Measurements from ENCODE around the gene SIVA1. TPM values are rescaled to one million over a fixed set of nuclear protein-coding genes. Genes with fewer than 3 reads are reported as not detected.

Gene SIVA1
- polyA plus RNA-seq, 3 donors from 2014 or later, result 155 to 321 (median 203) TPM

DNA sequence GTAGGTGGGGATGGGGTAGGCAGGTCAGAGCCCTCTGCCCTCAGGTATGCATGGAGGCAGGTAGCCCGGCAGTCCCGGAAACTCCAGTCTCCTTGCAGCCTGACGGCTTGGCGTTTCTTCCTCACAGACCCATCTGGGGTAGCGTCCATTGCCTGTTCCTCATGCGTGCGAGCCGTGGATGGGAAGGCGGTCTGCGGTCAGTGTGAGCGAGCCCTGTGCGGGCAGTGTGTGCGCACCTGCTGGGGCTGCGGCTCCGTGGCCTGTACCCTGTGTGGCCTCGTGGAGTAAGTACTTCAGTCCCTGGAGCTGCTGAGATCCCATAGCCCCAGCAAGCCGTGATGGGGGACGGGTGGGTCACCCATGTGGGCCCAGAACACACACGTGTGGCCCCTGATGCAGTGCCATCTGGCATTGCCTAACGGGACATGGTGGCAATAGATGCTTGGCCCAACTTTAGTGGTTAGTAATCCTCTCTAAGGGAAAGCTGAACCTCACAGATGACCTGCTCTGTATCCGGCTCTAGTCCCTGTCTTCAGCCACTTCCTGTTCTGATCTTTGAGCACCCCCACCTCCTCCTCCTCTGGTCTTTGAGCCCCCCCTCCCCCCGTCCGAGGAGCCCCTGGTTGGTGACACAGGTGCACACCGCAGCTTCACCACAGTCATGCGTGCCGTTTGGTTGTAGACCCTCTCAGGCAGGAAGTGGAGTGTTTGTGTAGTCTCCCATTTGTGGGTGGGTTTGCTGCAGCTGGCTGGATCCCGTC is 3.7 kb downstream of the SIVA1 start:
- no peak overlapping the region for H3K4me3 Mint-ChIP-seq

DNA sequence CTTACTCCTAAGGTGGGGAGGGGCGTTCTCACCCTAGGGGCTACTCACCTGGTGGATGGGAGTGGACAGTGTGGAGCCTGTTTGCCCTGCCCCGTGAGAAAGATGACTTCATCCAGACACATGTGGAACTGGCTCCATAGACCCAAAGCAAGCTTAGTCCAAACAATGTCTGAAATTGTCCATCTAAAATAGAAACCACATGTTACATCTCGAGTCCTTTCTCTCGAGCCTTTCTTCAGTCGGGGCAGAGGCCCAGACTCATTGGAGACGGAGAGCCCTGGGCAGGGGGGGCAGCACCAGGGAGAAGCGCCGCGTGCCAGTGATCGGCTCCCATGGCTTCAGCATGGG is 4.3 kb downstream of the SIVA1 start:
- Mint-ChIP-seq H3K4me3 (no peak overlapping the region), H3K27ac (peak overlapping the region in 1 of 6 donors; percentile 43), H3K27me3 (ENCODE audit: low read depth in 3 of 3) (peaks cover 4 to 17% (median 15%) of the 10 kb centered on the region in 3 donors), H3K9me3 (no peaks in the 10 kb centered on the region), H3K4me1 (peaks cover 27 to 33% of the 10 kb centered on the region in 2 donors), H3K36me3 (peaks cover 3 to 14% (median 12%) of the 10 kb centered on the region in 3 donors)
- DNase-seq, result no peak

More for the DNA sequence above, 3.7 kb downstream of the SIVA1 start:
- DNase-seq, result no peak
- Mint-ChIP-seq H3K4me1 (peaks cover 28 to 33% of the 10 kb centered on the region in 2 donors), H3K9me3 (no peaks in the 10 kb centered on the region), H3K27ac (peak overlapping the region in 2 of 6 donors; percentile 24 to 43), H3K27me3 (ENCODE audit: low read depth in 3 of 3) (peaks cover 4 to 15% (median 15%) of the 10 kb centered on the region in 3 donors), H3K36me3 (peaks cover 0 to 10% (median 10%) of the 10 kb centered on the region in 3 donors)

DNA sequence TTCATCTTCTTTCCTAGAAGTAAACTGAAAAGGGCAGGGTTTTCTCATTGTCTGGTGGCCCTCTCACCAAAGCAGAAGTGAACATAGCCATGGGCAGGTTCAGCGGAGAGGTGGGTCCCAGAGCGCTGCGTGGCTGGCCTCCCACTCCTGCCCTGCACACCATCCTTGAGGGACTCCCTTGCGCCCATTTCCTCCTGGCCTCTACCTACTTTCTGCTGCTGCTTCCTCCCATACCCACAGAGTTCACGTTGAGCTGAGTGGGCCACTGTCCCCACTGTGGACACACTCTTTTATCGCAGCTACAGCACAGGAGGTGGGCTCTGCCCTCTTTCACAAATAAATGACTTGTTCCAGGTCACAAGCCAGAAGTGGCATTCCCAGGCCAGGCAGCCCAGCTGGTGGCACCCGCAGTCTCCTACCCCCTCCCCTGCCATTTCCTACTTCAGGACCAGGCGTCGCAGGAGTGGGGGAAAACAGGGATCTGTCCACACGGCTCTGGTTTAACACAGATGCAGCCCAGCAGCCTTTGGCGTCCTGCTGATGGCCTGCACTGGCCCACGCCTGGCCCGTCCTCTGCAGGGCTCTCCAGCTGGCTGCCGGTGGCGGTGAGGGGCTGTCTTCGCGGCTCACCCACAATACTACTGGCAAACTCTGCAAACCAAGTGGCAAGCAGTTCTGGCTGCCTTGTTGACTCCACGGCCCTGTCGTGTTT is 4.9 kb downstream of the SIVA1 start:
- no peaks in the 10 kb centered on the region for H3K9me3 Mint-ChIP-seq
- peaks cover 21 to 29% of the 10 kb centered on the region in 2 donors for H3K4me1 Mint-ChIP-seq
- no peak for DNase-seq
- H3K4me3 Mint-ChIP-seq, result no peak overlapping the region
- no peak overlapping the region for H3K27ac Mint-ChIP-seq
- peaks cover 4 to 16% (median 14%) of the 10 kb centered on the region in 3 donors for H3K36me3 Mint-ChIP-seq
- peaks cover under 1 to 13% (median 11%) of the 10 kb centered on the region in 3 donors for H3K27me3 Mint-ChIP-seq (ENCODE audit: low read depth in 3 of 3)

DNA sequence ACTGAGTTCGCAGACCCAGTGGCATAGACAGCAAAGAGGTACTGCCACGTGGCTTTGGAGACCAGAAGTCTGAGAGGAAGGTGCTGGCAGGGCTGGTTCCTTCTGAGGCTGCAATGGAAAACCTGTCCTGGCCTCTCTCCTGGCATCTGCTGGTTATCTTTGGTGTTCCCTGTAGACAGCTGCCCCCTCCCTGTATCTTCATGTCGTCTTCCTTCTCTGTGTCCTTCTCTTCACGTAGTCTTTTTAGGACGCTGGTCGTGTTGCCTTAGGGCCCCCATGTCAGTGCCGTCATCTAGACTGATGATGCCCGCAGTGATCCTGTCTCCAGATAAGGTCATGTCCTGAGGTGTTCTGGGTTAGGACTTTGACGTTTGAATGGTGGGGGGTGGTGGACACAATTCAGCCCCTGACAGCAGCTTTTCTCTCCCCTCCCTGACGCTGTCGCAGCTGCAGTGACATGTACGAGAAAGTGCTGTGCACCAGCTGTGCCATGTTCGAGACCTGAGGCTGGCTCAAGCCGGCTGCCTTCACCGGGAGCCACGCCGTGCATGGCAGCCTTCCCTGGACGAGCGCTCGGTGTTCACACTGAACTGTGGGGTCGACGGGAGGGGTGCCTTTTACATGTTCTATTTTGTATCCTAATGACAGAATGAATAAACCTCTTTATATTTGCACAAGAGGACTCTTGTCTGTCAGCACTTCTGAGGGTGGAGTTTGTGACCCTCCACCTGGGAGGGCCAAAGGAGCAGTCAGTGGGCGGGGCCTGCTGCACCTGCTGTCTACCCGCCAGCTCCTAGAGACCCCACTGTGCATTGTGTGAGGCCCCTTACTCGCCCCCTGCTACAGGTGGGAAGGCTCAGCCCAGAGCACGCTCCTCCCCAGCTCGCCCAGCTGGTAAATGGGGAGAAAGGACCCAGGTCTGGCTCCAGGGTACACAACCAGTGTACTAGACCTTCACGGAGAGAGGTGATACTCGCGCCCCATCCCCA is 6.3 kb downstream of the SIVA1 start:
- peaks cover 11 to 17% of the 10 kb centered on the region in 2 donors for H3K4me1 Mint-ChIP-seq
- H3K36me3 Mint-ChIP-seq, result peaks cover 4 to 16% (median 14%) of the 10 kb centered on the region in 3 donors
- H3K9me3 Mint-ChIP-seq, result no peaks in the 10 kb centered on the region
- H3K27ac Mint-ChIP-seq, result no peak overlapping the region
- DNase-seq, result no peak
- no peak overlapping the region for H3K4me3 Mint-ChIP-seq
- peaks cover 0 to 9% (median 6%) of the 10 kb centered on the region in 3 donors for H3K27me3 Mint-ChIP-seq (ENCODE audit: low read depth in 3 of 3)

- Mint-ChIP-seq H3K4me3 (no peak overlapping the region), H3K4me1 (peaks cover 0 to 1% of the 10 kb centered on the region in 2 donors), H3K27ac (peak overlapping the region in 2 of 6 donors; percentile 20 to 53), H3K9me3 (no peaks in the 10 kb centered on the region), H3K36me3 (peaks cover 4 to 11% (median 11%) of the 10 kb centered on the region in 3 donors), H3K27me3 (ENCODE audit: low read depth in 3 of 3) (peaks cover 0 to 4% (median 2%) of the 10 kb centered on the region in 3 donors)
- no peak for DNase-seq
Observed at GRCh38 chr14:104765517-104765916, 12.6 kb downstream of the SIVA1 start.

- H3K27me3 Mint-ChIP-seq (ENCODE audit: low read depth in 3 of 3), result peaks cover 0 to 4% (median 0%) of the 10 kb centered on the region in 3 donors
- peaks cover 0 to 1% of the 10 kb centered on the region in 2 donors for H3K4me1 Mint-ChIP-seq
- H3K27ac Mint-ChIP-seq, result no peak overlapping the region
- H3K4me3 Mint-ChIP-seq, result no peak overlapping the region
- H3K9me3 Mint-ChIP-seq, result no peaks in the 10 kb centered on the region
- DNase-seq, result no peak
- peaks cover 7 to 15% (median 12%) of the 10 kb centered on the region in 3 donors for H3K36me3 Mint-ChIP-seq
Observed at GRCh38 chr14:104766256-104766862, 13.4 kb downstream of the SIVA1 start.

GRCh38 chr14:104766863-104767633 is 14.1 kb downstream of the SIVA1 start:
- Mint-ChIP-seq H3K4me3 (no peak overlapping the region), H3K27me3 (ENCODE audit: low read depth in 3 of 3) (peaks cover 0 to 6% (median 0%) of the 10 kb centered on the region in 3 donors), H3K9me3 (no peaks in the 10 kb centered on the region), H3K4me1 (peaks cover 0 to 1% of the 10 kb centered on the region in 2 donors), H3K27ac (no peak overlapping the region), H3K36me3 (peaks cover 6 to 14% (median 10%) of the 10 kb centered on the region in 3 donors)
- no peak for DNase-seq

GRCh38 chr14:104767634-104767918 is 14.6 kb downstream of the SIVA1 start:
- no peak overlapping the region for H3K4me3 Mint-ChIP-seq
- no peak overlapping the region for H3K27ac Mint-ChIP-seq
- no peak for DNase-seq
- no peaks in the 10 kb centered on the region for H3K9me3 Mint-ChIP-seq
- H3K36me3 Mint-ChIP-seq, result peaks cover 3 to 12% (median 9%) of the 10 kb centered on the region in 3 donors
- peaks cover 0 to 1% of the 10 kb centered on the region in 2 donors for H3K4me1 Mint-ChIP-seq
- peaks cover 0 to 5% (median 0%) of the 10 kb centered on the region in 3 donors for H3K27me3 Mint-ChIP-seq (ENCODE audit: low read depth in 3 of 3)

- Mint-ChIP-seq H3K9me3 (no peaks in the 10 kb centered on the region), H3K27ac (peak overlapping the region in 3 of 6 donors; percentile 28 to 51 (median 45)), H3K27me3 (ENCODE audit: low read depth in 3 of 3) (peaks cover 0 to 5% (median 0%) of the 10 kb centered on the region in 3 donors), H3K4me3 (no peak overlapping the region), H3K4me1 (peaks cover 0 to 1% of the 10 kb centered on the region in 2 donors), H3K36me3 (peaks cover 3 to 12% (median 9%) of the 10 kb centered on the region in 3 donors)
- DNase-seq, result peak; percentile 84 to 87 (median 84)
Observed at GRCh38 chr14:104768437-104769323, 15.7 kb downstream of the SIVA1 start.

- no peak for DNase-seq
- Mint-ChIP-seq H3K4me1 (peaks cover 0 to 1% of the 10 kb centered on the region in 2 donors), H3K36me3 (peaks cover 3 to 12% (median 9%) of the 10 kb centered on the region in 3 donors), H3K27me3 (ENCODE audit: low read depth in 3 of 3) (peaks cover 0 to 5% (median 0%) of the 10 kb centered on the region in 3 donors), H3K27ac (no peak overlapping the region), H3K9me3 (no peaks in the 10 kb centered on the region), H3K4me3 (no peak overlapping the region)
Observed at GRCh38 chr14:104769324-104770071, 16.6 kb downstream of the SIVA1 start.

GRCh38 chr14:104770072-104770579 is 17.2 kb downstream of the SIVA1 start:
- peaks cover 0 to 1% of the 10 kb centered on the region in 2 donors for H3K4me1 Mint-ChIP-seq
- no peak for DNase-seq
- H3K27ac Mint-ChIP-seq, result no peak overlapping the region
- H3K4me3 Mint-ChIP-seq, result no peak overlapping the region
- no peaks in the 10 kb centered on the region for H3K9me3 Mint-ChIP-seq
- peaks cover 3 to 12% (median 9%) of the 10 kb centered on the region in 3 donors for H3K36me3 Mint-ChIP-seq
- H3K27me3 Mint-ChIP-seq (ENCODE audit: low read depth in 3 of 3), result peaks cover 0 to 5% (median 0%) of the 10 kb centered on the region in 3 donors
